Large intestine (tissue), 3 donors: ENCODE data around the gene MAPK8IP3. TPM values are rescaled to one million over a fixed set of nuclear protein-coding genes. Genes with fewer than 3 reads are reported as not detected.
"Not testable (repeated sequence)": the region's sequence is repeated elsewhere in the genome, so short reads cannot be mapped to it uniquely, and the experiment has no call there.

Source experiments
- DNase-seq, 2 donors: peaks; one replicate each; pipeline versions ENCODE4 v3.0.0 to v3.0.0-alpha.2; 2013
- H3K27ac ChIP-seq: one replicate; pipeline ENCODE4 v1.5.1; 2013; ENCODE audit warnings: low read length
- H3K27me3 ChIP-seq: 2 replicates; pipeline ENCODE4 v1.6.1; 2013; ENCODE audit warnings: low read length; ENCODE audit not compliant: control insufficient read depth, insufficient read depth
- H3K36me3 ChIP-seq: 2 replicates; pipeline ENCODE4 v1.6.1; 2013; ENCODE audit warnings: low read length; ENCODE audit not compliant: control insufficient read depth, insufficient read depth
- H3K4me1 ChIP-seq: one replicate; pipeline ENCODE4 v1.6.1; 2013; ENCODE audit warnings: low read length; ENCODE audit not compliant: control insufficient read depth, insufficient read depth
- H3K4me3 ChIP-seq: one replicate; pipeline ENCODE4 v1.5.1; 2013; ENCODE audit warnings: low read length
- H3K9me3 ChIP-seq: one replicate; pipeline ENCODE4 v1.6.1; 2013; ENCODE audit warnings: mild to moderate bottlenecking, low read depth, low read length, moderate library complexity; ENCODE audit not compliant: control insufficient read depth
- WGBS: methylation state at CpG from one replicate; pipeline ENCODE4 v1.1.5; 2013; ENCODE audit warnings: low lambda C conversion rate; ENCODE audit not compliant: insufficient coverage; 5-methylcytosine and 5-hydroxymethylcytosine counted together
- polyA plus RNA-seq: library from polyadenylated mRNA; unstranded; fragments of 120-200 nt; gene quantifications from one replicate; pipeline ENCODE4 v1.2.1, GENCODE V29; 2013

Gene MAPK8IP3
- polyA plus RNA-seq, 1 donor = 67.8 TPM

DNA sequence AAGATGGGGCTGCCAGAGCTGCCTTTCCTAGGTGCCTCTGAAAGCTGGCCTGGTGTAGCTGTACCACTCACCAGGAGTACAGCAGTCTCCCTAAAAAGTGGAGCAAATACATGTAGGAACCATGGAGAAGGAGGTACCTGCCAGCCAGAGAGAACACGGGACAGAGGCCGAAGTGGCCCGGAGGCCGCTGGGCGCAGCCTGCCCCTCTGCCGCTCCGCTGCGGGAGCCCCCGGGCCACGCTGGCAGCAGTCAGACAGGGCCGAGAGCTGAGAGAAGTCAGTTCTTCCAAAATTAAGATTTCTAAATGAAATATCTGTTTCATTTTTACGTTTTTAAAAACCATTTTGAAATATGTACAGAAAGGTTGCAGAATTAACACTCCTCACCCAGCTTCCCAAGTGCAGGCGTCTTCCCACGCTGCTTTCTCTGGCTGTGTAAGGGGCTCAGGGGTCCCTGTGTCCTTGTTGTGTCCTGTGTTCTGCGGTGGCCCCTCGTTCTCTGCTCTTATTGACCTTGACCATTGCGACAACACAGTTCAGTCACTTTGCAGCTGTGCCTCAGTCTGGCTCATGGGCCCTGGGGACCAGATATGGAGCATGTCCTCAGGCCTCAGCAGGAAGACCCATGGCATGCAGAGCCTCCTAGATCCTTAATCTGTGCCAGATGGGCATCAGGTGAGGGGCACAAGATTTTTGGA lies 5.0 kb downstream of the MAPK8IP3 start:
- Histone ChIP-seq H3K27me3 (no peaks in the 10 kb centered on the region), H3K4me3 (no peak overlapping the region), H3K27ac (no peak overlapping the region), H3K4me1 (peaks cover 6% of the 10 kb centered on the region), H3K9me3 (no peaks in the 10 kb centered on the region), H3K36me3 (peaks cover 11% of the 10 kb centered on the region)
- WGBS = 89% methylated on average over 3 of the region's 17 CpGs
- no peak for DNase-seq

DNA sequence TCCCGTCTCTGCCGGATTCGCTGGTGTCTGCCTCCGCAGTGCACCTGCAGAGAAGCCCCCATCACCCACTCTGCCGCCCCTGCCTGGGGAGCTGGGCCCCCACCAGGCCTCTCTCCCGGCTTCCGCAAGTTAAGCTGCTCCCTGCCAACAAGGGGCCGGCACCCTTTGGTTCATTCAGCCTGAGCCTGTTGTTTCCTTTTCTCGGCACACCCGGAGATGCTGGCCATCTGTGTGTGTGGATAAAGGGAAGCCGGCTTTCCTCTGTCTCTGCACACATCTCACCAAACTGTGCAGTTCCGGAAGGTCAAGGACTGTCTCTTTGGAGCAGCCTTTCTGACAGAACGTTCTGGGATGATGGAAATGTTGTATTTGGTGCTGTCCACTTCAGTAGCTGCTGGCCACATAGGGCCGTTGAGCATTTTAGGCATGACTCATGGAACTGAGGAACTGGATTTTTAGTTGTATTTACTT lies 6.8 kb downstream of the MAPK8IP3 start:
- Histone ChIP-seq H3K9me3 (no peaks in the 10 kb centered on the region), H3K4me1 (no peaks in the 10 kb centered on the region), H3K27ac (no peak overlapping the region), H3K27me3 (no peaks in the 10 kb centered on the region), H3K36me3 (peaks cover 13% of the 10 kb centered on the region), H3K4me3 (no peak overlapping the region)
- no CpG with 5 or more reads among the region's 14 CpGs for WGBS
- DNase-seq = no peak

DNA sequence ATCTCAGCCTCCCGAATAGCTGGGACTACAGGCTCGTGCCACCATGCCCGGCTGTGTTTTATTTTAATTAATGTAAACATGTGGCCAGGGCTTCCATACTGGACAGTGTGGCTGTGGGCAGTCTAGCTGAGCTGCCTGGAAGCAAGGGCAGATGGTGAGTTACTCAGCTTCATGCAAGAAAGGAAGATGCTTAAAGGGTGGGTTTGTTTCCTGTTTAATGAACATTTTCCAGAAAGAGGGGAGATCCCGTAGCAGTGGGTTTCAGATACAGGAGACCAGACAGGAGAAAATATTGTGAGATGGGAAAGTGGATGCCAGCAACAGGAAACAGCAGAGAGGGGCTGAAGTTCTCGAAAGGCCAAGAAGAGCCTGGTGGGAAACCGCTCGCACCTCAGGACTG lies 7.3 kb downstream of the MAPK8IP3 start:
- H3K9me3 ChIP-seq = no peaks in the 10 kb centered on the region
- no peak overlapping the region for H3K4me3 ChIP-seq
- H3K27ac ChIP-seq = no peak overlapping the region
- H3K36me3 ChIP-seq = peaks cover 13% of the 10 kb centered on the region
- WGBS = no CpG with 5 or more reads among the region's 7 CpGs
- H3K4me1 ChIP-seq = no peaks in the 10 kb centered on the region
- H3K27me3 ChIP-seq = no peaks in the 10 kb centered on the region
- no peak for DNase-seq

DNA sequence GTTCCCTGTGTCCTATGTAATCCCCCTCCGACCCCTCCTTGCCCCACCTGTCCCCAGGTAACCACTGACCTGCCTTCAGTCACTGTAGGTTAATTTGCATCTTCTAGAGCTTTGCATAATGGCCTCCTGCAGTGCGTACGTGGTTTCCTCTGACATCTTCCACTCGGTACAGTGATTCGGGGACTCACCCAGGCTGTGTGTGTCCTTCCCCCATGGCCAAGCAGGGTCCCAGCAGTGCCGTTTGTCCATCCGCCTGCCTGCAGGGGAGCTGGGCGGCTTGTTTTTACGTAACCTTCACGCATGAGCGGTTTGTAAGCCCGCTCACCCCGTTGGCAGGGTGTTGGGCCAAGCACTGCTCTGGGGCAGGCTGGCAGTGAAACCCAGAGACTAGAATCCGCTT lies 7.9 kb downstream of the MAPK8IP3 start:
- H3K27ac ChIP-seq = no peak overlapping the region

DNA sequence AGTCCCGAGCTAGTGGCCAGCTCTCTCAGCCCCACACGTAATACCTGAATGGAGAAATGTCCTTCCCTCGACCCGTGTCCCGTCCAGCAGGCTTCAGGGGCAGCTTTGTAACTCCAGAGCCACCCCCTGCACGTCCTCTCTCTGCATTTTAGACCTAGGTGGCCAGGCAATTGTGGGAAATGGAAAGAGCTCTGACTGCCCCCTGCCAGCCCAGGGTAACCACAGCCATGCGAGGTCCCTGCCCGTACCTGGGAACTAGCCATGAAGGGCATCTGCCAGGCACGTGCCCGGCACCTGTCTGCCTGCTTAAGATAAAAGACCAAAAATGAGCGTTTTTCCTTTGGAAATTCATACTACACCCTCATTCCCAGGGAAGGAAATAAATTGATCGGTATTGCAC lies 9.2 kb downstream of the MAPK8IP3 start:
- no peaks in the 10 kb centered on the region for H3K27me3 ChIP-seq
- no peak overlapping the region for H3K4me3 ChIP-seq
- no peak overlapping the region for H3K27ac ChIP-seq
- no peaks in the 10 kb centered on the region for H3K9me3 ChIP-seq
- DNase-seq = no peak
- peaks cover 9% of the 10 kb centered on the region for H3K36me3 ChIP-seq
- no CpG with 5 or more reads among the region's 12 CpGs for WGBS
- H3K4me1 ChIP-seq = no peaks in the 10 kb centered on the region

More for the DNA sequence above, 7.9 kb downstream of the MAPK8IP3 start:
- no peaks in the 10 kb centered on the region for H3K27me3 ChIP-seq
- no CpG with 5 or more reads among the region's 14 CpGs for WGBS
- peaks cover 12% of the 10 kb centered on the region for H3K36me3 ChIP-seq
- H3K9me3 ChIP-seq = no peaks in the 10 kb centered on the region
- H3K4me3 ChIP-seq = no peak overlapping the region
- no peak for DNase-seq
- no peaks in the 10 kb centered on the region for H3K4me1 ChIP-seq

DNA sequence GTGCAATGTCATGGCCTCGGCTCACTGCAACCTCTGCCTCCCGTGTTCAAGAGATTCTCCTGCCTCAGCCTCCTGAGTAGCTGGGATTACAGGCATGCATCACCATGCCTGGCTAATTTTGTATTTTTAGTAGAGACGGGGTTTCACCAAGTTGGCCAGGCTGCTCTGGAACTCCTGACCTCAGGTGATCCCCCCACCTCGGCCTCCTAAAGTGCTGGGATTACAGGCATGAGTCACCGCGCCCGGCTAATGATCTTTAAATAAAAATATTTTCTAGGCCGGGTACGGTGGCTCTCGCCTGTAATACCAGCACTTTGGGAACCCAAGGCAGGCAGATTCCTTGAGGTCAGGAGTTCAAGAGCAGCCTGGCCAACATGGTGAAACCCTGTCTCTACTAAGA lies 12.2 kb downstream of the MAPK8IP3 start:
- H3K36me3 ChIP-seq, H3K27ac ChIP-seq, H3K4me3 ChIP-seq, DNase-seq, H3K4me1 ChIP-seq, H3K9me3 ChIP-seq, H3K27me3 ChIP-seq: not testable (repeated sequence)
- WGBS = 100% methylated on average over 1 of the region's 10 CpGs

DNA sequence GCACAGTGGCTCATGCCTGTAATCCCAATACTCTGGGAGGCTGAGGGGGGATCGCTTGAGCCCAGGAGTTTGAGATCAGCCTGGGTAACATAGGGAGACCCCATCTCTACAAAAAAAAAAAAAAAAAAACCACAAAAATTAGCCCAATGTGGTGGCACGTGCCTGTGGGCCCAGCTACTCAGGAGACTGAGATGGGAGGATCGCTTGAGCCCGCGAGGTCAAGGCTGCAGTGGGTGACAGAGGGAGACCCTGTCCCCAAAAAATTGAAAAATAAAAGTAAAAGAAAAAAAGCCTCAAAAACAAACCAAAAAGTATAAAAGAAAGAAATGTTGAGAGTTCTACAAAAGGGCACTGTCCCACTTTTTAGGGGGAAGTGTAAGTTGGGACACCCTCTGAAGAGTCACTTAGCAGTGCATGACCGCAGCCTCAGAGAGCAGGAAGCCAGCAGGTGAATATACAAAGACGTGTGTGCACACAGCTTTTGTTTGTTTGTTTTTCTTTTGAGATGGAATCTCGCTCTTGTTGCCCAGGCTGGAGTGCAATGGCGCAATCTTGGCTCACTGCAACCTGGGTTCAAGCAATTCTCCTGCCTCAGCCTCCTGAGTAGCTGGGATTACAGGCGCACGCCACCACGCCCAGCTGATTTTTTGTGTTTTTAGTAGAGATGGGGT lies 13.7 kb downstream of the MAPK8IP3 start:
- not testable (repeated sequence) for H3K4me1 ChIP-seq, DNase-seq, H3K9me3 ChIP-seq, H3K4me3 ChIP-seq, H3K27me3 ChIP-seq, H3K36me3 ChIP-seq, H3K27ac ChIP-seq
- 100% methylated on average over 4 of the region's 12 CpGs for WGBS

DNA sequence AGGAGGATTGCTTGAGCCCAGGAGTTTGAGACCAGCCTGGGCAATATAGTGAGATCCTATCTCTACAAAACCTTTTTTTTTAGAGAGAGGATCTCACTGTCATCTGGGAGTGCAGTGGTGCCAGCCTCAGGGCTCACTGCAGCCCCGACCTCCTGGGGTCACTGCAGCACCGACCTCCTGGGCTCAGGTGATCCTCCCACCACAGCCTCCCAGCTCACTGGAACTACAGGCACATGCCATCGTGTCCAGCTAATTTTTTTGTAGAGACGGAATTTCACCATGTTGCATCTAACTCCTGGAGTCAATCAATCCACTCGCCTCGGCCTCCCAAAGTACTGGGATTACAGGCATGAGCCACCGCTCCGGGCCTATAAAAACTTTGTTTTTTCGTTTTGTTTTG lies 15.4 kb downstream of the MAPK8IP3 start:
- Histone ChIP-seq H3K27ac (no peak overlapping the region), H3K4me1 (peaks cover 3% of the 10 kb centered on the region), H3K4me3 (no peak overlapping the region), H3K36me3 (peaks cover 16% of the 10 kb centered on the region), H3K27me3 (no peaks in the 10 kb centered on the region), H3K9me3 (no peaks in the 10 kb centered on the region)
- no peak for DNase-seq
- no CpG with 5 or more reads among the region's 9 CpGs for WGBS

DNA sequence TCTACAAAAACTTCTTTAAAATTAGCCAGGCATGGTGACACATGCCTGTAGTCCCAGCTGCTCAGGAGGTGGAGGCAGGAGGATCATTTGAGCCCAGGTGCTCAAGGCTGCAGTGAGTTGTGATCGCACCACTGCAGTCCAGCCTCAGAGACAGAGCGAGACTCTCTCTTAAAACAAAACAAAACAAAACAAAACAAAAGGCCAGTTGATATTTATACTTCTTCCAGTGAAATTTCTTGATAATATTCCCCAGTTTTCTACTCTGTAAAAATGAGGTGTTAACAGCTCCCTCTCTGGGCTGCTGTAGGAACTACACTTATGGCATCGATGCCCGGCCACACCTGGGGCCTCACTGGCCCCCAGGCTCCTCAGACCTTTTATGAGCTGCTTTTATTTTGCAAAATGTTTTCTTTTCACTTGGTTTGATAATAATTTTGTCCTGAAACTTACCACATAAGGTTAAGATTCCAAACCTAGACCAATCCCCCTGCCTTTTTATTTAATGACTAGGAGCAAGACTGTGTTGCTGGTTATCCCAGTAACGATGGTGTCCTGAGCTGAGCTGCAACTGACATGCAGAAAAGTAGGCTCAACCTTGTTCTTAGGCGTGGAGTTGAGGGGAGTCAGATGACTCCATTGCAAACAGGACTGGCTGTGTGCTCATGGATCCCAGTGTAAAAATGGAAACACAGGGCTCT lies 17.6 kb downstream of the MAPK8IP3 start:
- H3K4me1 ChIP-seq = peaks cover 3% of the 10 kb centered on the region
- no peak overlapping the region for H3K27ac ChIP-seq
- no peaks in the 10 kb centered on the region for H3K27me3 ChIP-seq
- H3K9me3 ChIP-seq = no peaks in the 10 kb centered on the region
- peak in 1 of 2 donors; percentile 27 for DNase-seq
- H3K36me3 ChIP-seq = peaks cover 34% of the 10 kb centered on the region
- 100% methylated on average over 1 of the region's 6 CpGs for WGBS
- H3K4me3 ChIP-seq = no peak overlapping the region

DNA sequence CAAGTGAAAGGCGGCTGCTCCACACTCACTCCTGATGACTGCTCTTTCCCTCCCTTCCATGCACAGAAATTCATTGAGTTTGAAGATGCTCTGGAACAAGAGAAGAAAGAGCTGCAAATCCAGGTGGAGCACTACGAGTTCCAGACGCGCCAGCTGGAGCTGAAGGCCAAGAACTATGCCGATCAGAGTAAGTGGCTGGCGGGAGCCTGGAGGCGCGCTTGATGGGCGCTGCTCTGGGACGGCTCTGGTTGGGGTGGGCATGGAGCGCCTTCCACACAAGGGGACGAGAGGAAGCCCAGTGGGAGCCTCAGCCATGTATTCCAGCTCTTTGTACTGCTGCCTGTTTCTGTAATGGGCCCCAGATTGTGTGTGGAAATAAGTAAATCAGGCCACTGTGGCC lies 18.5 kb downstream of the MAPK8IP3 start:
- Histone ChIP-seq H3K27ac (no peak overlapping the region), H3K4me1 (peaks cover 3% of the 10 kb centered on the region), H3K36me3 (peaks cover 42% of the 10 kb centered on the region), H3K4me3 (no peak overlapping the region), H3K27me3 (no peaks in the 10 kb centered on the region), H3K9me3 (no peaks in the 10 kb centered on the region)
- WGBS = no CpG with 5 or more reads among the region's 12 CpGs
- DNase-seq = no peak
